Ramos (cell line): ENCODE data around the gene HOMER3.

Experiments
- in situ Hi-C: fragments of 300-500 bp; cut with MboI; formaldehyde crosslinking; loops from one replicate; pipeline ENCODE4 v1.14.3; 2022; ENCODE audit warnings: low sequenced_read_pairs; ENCODE audit not compliant: unreplicated experiment

HOMER3 gene

GRCh38 chr19:18940769-18941627 lies at the start of gene HOMER3:
Gene HOMER3 (minus strand): TSS chr19:18941217. CDS start chr19:18938982, 2,235 bp downstream.
- in situ Hi-C loops: no loop called here

GRCh38 chr19:18990128-18990708 lies 49.2 kb upstream of the HOMER3 start:
- in situ Hi-C loops: no loop called here

GRCh38 chr19:18989316-18989715 lies 48.3 kb upstream of the HOMER3 start:
- in situ Hi-C loops: no loop called here

GRCh38 chr19:18987456-18987855 lies 46.4 kb upstream of the HOMER3 start:
- in situ Hi-C loops: no loop called here

GRCh38 chr19:18985257-18985656 lies 44.2 kb upstream of the HOMER3 start:
- in situ Hi-C loops: no loop called here

GRCh38 chr19:18984251-18984650 lies 43.2 kb upstream of the HOMER3 start:
- in situ Hi-C loops: no loop called here

- in situ Hi-C loops: no loop called here
Measured at GRCh38 chr19:18982669-18983068, 41.7 kb upstream of the HOMER3 start.

GRCh38 chr19:18980432-18981020 lies 39.5 kb upstream of the HOMER3 start:
- in situ Hi-C loops: no loop called here

GRCh38 chr19:18978616-18979015 lies 37.6 kb upstream of the HOMER3 start:
- in situ Hi-C loops: no loop called here

GRCh38 chr19:18975869-18976268 lies 34.9 kb upstream of the HOMER3 start:
- in situ Hi-C loops: no loop called here

GRCh38 chr19:18975011-18975410 lies 34.0 kb upstream of the HOMER3 start:
- in situ Hi-C loops: no loop called here

- in situ Hi-C loops: no loop called here
Measured at GRCh38 chr19:18972851-18973250, 31.8 kb upstream of the HOMER3 start.

- in situ Hi-C loops: no loop called here
Measured at GRCh38 chr19:18972301-18972811, 31.3 kb upstream of the HOMER3 start.

- in situ Hi-C loops: no loop called here
Measured at GRCh38 chr19:18969931-18970659, 29.1 kb upstream of the HOMER3 start.

- in situ Hi-C loops: no loop called here
Measured at GRCh38 chr19:18967358-18968146, 26.5 kb upstream of the HOMER3 start.

GRCh38 chr19:18966307-18966706 lies 25.3 kb upstream of the HOMER3 start:
- in situ Hi-C loops: no loop called here

GRCh38 chr19:18964121-18964520 lies 23.1 kb upstream of the HOMER3 start:
- in situ Hi-C loops: no loop called here

GRCh38 chr19:18961767-18962620 lies 21.0 kb upstream of the HOMER3 start:
- in situ Hi-C loops: no loop called here

GRCh38 chr19:18960370-18960769 lies 19.4 kb upstream of the HOMER3 start:
- in situ Hi-C loops: no loop called here
